ENCODE measurements around the gene PRKAB1. TPM values are rescaled to one million over a fixed set of nuclear protein-coding genes. Genes with fewer than 3 reads are reported as not detected.
"Not testable (repeated sequence)": the region's sequence is repeated elsewhere in the genome, so short reads cannot be mapped to it uniquely, and the experiment has no call there.

The PRKAB1 gene
- total RNA-seq, 1 experiment from 2014 or later: 13.8 TPM

DNA sequence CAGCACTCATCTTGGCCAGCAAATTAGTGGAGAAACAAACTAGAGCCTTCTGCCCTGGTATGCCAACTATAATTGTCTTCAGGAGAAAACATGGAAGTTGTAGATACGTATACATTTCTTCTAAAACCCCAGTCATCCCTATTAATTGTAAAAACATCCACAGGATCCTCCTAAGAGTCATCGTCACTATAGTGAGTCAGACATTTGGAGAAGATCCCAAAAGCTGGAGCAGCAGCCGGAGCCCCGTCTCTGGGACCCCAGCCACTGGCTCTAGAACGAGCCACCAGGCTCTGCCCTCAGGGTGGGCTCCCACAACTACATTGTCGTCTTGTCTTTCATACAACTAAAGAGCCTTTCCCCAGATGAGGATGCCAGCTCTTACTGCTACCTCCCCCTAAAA lies 15.5 kb downstream of the PRKAB1 start:
- peak; percentile 26 for DNase-seq (ENCODE audit: low read depth)

DNA sequence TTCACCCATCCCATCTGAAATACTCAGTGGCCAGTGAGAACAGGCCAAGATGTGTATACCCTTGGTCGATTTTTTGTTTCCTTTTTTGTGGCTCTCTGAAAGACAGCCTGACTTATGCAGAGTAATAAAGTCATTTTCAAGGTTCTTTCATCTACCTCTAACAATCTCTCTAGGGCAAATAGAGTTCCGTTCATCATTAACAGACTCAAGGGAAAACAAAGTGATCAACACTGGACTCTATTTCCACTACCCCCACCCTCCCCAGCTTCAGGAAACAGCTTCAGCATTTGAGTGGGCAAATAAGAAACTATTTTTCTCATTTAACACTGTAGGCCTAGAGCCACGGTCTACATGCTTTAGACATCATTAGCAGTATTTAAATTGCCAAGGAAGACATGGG lies 15.9 kb downstream of the PRKAB1 start:
- DNase-seq (ENCODE audit: low read depth): no peak

DNA sequence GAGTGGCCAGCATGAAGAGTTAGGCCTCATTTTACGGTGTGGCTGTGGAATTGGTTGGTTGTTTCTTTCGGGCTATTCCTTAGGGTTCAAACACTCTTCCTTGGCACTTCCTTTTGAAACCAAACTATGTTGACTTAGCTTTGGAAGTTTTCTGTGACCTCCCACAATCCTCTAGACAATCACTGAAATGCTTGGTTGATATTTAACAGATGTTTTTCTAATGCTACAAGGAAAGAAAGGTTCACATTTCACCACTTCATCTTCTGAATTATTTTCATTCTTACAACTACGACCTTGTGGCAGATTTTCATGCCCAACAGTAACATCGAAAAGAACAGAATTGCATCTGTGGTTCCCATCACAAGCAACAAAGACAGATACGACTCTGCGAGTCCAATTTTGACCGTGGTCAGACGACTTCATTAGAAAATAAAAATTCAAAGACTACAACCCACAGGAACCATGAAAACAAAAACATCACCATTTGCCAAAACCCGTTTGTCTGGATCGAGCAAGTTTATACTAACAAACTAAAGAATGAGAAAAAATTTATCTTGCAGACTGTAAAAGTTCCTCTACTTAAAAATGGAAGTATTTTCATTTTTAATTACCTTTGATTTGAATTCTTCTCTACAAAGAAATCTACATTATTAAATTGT lies 16.9 kb downstream of the PRKAB1 start:
- no peak for DNase-seq (ENCODE audit: low read depth)

DNA sequence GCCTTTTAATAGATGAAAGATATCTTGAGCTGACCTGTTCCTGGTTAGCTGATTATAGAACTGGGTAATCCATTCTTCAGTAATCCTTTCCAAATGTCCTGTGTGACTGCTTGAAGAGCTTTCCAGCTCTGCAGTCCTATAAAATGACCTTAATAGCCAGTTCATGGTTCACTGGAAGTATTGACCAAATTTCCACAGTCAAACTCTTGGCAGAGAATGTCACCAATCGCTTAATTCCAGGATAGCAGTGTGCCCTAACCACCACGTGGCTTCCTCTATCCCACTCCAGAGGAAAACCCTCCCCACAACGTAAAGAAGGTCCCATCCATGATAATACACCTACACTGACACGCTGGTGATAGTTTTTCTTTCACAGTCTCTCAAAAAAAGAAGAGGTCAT lies 17.4 kb downstream of the PRKAB1 start:
- no peak for DNase-seq (ENCODE audit: low read depth)

DNA sequence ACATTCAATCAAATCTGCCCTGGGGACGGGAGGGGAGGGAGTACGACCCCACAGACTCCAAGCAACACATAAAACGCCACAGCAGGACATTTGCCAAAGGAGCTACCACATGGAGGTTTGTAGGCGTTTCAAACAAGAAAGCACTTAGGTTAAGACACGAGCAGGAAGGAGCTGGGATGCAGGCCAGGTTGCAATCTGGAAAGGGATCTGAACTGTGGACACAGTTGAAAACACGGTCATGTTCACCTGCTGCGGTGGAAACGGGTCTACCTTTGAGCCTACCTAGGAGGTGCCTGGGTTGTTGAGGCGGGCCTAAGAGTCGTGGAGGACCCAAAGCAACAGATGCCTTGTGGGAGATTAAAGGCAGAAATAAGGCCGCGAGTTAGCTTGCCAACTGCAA lies 18.4 kb downstream of the PRKAB1 start:
- DNase-seq (ENCODE audit: low read depth): no peak

DNA sequence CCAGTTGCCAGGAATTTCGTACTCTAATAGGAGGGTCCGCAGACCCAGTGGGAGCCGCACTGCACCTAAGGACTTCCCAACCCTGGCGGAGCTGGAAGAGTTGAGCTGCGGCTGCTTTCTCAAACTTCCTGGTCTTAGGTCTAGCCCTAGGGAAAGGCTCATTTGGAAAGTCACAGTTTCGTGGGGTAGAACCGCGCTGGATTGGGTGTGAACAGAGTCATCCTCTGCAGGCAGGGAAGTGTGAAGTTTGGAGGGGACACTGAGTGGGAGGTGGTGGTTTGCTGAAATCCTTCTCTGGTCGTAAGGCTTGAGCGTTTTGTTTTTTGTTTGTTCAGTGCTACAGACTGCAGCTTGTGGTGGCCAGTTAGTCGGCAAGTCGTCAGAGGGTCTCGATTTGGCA lies 18.8 kb downstream of the PRKAB1 start:
- no peak for DNase-seq (ENCODE audit: low read depth)

DNA sequence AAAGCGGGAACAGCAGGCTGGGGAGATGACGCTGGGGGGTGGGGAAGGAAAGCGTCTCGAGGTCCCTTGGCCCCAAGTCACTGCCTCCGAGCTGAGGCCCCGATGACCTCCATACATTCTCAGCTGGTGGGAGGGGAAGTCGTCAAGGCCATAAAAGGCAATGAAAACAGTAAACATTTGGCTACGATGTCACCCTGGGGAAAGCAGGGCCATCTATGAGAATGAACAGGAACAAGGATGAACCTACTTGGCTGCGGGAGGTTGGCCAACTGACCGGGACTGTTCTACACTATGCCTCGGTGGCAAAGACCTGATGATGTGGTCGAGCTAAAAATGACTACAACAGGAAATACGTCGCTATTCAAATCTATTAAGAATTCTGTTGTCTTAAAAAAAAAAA lies 19.5 kb downstream of the PRKAB1 start:
- no peak for DNase-seq (ENCODE audit: low read depth)

DNA sequence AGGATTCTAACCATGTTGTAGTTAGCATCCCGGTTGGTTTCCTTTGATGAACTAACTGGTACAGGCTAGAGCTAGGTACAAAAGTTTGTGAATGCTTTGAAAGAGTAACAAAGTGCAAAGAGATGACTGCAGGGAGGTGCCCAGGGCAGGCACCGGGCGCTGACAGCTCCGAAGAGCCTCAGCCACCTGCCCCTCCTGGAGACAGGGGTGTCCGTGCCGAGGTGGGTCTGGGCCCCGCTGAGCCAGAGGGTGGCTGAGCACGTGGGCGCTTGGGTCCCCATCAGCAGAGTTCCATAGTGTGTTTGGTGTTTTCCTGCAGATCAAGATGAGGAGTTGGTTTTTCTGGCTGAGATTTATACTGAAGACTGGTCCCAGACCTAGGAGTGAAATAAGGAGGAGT lies 19.9 kb downstream of the PRKAB1 start:
- DNase-seq (ENCODE audit: low read depth): no peak

DNA sequence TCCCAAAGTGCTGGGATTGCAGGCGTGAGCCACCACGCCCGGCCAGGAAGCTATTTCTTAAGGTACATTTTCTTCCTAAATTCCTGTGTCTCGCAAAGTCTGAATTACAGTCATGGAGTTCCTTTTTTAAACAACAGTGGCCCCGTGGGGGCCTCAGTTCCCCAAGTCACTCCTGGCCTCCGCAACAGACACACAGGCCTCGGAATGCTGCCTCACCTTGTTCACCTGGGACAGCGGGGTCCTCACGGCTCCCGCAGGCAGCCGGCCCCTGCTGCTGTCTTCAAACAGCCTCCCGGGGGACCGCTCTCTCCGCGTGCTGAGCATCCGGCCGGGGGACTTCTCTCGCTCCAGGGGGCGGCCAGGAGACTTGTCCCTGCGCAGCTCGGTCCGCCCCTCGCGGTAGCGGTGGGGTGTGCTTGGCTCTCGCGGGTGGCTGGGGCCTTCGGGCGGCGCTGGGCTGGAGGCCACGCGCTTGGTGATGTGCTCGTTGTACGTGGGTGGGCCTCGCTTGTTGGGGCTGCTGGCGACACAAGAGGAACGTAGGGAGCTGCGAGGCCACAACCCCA lies 22.1 kb downstream of the PRKAB1 start:
- no peak for DNase-seq (ENCODE audit: low read depth)

DNA sequence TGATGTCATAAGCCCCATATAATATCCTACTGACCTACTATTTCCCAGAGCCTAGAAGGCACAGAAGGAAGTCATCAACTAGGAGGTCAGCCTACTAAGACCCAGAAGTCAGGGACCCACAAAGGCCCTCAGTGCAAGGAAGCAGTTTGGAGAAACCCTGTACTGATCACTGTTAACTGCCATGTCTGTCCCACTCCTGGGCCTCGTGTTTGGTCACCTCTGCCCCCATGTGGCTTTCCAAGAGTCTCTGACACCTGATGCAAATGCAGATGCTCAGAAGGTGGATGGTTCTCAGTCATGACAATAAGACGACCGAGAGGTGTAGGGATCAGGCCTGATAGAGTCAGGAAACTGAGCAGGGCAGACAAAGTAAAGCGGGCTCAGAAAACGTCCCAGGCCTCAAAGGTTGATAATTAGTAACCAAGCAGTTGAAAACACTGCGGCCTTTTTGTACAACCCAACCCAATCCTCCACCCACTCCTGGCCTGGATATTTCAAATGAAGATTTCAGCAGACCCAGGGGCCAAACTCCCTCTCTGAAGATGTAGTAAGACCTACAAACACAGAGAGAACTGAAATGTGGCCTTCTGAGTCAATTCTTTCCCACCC lies 23.4 kb downstream of the PRKAB1 start:
- DNase-seq (ENCODE audit: low read depth): no peak

DNA sequence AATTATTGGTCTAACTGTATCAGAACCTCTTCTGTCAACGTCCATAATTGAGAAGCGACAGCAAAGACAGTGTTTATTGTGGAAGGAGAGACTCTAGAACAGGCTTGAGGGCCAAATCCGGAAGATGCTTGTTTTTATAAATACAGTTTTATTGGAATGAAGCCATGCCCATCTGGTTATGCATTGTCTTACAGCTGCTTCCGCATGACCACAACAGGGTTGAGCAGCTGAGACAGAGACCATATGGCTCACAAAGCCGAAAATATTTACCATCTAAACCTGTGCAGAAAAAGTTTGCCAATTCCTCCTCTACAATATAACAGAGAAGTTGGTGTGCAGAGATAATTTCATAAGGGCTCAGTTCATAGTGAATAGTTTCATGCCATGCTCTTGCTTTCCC lies 24.5 kb downstream of the PRKAB1 start:
- DNase-seq (ENCODE audit: low read depth): no peak

DNA sequence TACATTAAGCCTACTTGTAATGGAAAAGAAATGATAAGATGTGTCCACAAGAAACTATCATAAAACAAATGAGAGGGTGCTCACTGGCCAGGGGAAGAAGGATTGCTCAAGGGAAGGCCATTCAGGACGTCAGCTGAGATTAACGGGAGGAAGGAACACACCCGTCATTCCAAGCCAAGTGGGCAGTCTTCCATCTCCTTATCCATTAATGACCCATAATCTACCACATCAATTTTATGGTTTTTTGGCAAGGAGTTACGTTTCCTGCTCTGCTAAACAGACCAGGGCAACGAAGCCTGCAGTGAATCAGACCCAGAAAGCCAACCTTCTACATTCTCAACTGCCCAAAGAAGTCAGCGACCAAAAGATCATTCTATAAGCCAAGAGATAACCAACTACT lies 25.1 kb downstream of the PRKAB1 start:
- DNase-seq (ENCODE audit: low read depth): peak; percentile 70

DNA sequence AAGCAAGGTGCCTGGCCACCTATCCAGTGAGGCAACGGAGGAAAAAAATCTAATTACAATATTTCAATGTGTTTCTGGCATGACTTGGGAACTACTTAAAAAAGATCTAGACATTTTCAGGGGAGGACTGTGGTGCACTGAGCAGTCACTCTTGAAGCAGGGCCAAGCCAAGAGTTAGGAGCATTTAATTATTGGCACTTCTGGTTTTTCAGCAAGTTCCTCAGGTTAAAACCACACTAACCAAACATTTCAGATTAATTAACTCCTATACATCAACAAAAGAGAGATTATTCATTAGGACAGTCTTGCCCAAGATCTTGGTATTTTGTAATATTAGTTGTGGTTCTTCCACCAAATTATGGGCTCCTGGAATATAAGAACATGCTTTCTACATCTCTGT lies 25.6 kb downstream of the PRKAB1 start:
- DNase-seq (ENCODE audit: low read depth): no peak

DNA sequence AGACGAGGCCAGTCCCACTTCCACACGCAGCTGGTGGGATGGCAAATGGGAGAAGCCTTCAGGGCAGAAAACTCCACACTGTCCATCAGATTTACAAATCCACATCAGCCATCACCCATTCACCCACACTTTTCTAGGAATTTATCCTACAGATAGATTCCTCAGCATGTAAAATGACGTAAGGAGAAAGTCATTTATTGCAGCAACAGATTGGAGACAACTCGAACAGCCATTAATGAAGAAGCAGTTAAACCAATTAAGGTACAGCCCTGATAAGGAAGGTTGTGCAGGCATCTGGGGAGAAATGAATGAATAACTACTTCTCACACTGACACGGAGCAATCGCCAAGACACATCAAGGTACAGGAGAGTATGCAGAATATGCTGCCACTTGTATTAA lies 26.2 kb downstream of the PRKAB1 start:
- no peak for DNase-seq (ENCODE audit: low read depth)

DNA sequence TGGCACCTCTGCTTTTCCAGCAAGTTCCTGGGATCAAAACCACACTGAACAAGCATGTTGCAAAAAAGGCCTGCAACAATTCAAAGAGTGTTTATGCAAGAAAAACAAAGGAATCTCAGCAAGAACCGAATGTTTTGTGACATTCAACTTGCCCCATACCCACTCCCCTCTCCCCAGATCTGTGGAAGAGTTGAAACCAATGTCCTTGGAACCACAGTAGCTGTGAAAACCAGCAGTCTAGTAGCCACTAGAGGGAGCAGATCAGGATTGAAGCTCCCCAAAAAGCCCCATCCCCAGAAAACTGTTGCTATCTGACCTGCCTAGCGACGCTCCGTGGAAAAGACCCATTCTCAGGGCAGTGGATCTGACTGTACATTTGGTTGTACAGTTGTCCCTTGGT lies 27.1 kb downstream of the PRKAB1 start:
- no peak for DNase-seq (ENCODE audit: low read depth)

DNA sequence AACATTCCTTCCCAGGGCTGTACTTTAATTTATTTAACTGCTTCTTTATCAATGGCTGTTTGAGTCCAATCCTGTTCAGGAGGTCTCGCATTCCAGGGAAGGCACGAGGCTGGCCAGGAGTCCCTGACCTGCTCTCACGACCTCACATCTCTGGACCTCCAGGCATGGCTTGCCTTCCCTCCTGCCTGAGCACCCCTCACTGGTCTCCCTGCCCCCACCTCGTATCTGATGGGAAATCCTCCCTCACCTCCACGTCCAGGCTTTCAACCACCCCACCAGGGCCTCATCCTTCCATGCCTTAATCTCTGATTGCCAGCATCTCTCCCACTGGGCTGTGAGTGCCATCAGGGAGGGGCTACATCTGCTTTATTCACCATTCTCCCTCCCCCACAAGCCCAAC lies 29.0 kb downstream of the PRKAB1 start:
- DNase-seq (ENCODE audit: low read depth): no peak

DNA sequence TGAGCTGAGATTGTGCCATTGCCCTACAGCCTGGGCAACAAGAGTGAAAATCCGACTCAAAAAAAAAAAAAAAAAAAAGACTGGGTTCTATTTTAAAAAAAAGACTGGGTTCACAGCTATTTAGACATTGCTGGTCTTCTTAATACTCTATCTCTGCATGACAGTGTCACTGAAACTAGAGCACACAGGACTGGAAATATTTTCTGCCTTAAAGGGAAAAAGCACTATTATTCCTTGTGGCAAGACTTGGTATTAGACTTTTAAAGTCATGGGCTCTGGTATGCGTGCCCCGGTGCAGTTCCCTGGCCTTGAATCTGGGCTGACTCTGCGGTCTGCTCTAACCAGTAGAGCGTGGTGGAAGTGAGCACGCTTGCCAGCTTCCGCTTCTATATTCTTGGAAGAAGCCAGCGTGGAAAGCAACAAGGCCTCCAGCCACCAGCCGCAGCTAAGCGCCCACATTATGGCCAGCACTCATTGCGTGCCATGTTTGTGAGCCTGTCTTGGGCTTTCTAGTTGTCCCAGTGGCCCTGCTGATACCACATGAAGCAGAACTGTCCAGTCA lies 31.3 kb downstream of the PRKAB1 start:
- DNase-seq (ENCODE audit: low read depth): no peak

DNA sequence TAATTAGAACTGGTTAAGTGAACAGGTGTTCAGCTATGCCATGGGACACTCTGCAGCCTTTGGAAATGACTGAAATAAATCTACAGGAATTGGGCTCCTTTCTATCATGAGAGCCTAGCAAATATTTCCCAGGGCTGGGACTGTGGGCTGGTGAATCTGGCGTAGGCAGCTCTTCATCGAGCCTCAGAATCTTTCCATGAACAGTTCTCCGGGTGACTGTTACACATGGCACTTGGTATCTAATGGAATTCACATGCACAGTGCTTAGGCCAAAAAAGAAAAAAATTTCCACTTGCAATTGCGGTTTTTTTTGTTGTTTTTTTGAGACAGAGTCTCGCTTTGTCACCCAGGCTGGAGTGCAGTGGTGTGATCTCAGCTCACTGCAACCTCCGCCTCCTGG lies 32.1 kb downstream of the PRKAB1 start:
- DNase-seq (ENCODE audit: low read depth): no peak

DNA sequence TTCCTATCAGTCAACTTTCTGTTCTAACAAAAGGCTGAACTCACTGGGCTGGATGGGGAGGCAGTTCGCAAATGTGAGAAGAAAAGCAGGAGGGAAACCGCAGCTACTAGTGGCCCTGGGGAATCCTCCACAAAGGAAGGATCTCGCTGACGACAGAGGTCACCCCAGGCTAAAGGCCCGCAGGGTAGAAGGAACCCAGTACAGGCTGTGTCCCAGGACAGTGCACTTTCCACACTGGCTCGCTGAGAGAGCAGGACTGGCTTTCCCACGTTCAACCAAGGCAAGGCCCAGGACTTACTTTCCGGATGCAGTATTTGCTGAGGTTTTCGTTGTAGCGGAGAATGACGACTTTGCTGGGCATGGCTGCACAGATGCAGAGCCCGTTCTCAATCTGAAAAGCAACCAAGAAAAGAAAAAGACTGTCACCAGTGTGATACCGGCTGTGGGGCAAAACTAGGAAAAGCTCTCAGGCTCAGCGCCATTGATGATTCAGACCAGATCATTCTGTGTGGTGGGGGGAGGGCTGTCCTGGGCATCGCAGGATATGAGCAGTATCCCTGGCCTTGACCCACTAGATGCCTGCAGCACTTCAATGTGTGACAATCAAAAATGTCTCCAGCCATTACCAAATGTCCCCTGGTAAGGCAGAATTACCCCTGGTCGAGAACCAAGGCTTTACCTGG lies 36.3 kb downstream of the PRKAB1 start:
- DNase-seq (ENCODE audit: low read depth): peak; percentile 62

DNA sequence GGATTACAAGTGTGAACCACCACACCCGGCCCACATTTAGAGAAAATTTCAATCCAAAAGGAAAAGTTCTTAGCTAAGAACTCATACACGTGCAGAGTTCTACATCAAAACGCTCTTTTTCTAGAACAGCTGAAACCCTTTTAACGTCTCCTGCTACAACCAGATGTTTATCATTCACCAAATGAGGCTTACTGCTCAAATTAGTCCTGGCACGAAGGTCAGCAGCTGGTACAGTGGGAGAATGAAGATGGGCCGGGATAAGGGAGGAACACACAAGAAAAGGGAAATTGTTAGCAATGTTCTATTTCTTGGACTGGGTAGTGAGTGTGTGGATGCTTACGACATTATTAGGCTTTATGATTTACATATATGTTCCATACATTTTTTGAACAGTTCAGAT lies 37.2 kb downstream of the PRKAB1 start:
- no peak for DNase-seq (ENCODE audit: low read depth)

DNA sequence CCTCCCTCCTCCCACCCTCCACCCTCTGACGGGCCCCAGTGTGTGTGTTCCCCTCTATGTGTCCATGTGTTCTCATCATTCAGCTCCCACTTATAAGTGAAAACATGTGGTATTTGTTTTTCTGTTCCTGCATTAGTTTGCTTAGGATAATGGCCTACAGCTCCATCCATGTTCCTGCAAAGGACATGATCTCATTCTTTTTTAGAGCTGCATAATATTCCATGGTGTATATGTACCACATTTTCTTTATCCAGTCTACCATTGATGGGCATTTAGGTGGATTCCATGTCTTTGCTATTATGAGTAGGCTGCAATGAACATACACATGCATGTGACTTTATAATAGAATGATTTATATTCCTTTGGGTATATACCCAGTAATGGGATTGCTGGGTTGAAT lies 38.5 kb downstream of the PRKAB1 start:
- not testable (repeated sequence) for DNase-seq (ENCODE audit: low read depth)

DNA sequence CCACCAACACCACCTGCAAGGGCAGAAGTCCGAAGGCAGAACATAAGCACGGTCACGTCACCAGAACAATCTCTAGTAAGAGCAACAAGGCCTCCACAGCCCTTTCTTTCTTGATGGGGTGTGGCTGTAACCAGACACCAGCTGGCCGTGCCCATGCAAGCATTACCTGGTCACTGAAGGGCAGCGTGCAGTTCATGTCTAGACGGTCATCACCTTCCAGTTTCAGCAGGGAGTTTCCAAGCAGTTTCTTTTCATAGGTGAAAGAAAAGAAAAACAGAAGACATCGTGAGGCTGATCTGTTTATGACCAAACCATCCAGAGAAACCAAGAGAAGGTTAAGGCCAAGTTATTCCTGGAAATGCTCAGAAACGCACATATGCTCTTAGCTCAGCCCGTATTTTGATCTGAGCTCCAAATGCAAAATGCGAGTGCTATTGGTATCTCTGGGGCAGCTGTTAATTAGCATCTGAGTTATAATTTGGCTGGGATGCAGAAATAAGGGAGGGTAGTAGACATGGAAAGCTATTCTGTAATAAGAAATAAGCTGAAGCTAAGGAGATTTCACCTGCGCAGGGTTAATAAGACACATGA lies 42.5 kb downstream of the PRKAB1 start:
- no peak for DNase-seq (ENCODE audit: low read depth)

Measured in HT1080 (cell line).